GM12878 (cell line): Measurements from ENCODE around the gene INPP5D. TPM values are rescaled to one million over a fixed set of nuclear protein-coding genes. Genes with fewer than 3 reads are reported as not detected.

Experiments
- E2F8 ChIP-seq: fragments of 450-650 bp; IDR thresholded peaks from 2 replicates; pipeline ENCODE4 v1.6.1; 2018; ENCODE audit warnings: mild to moderate bottlenecking, low read depth, moderate library complexity; ENCODE audit not compliant: partially characterized antibody
- IRF3 ChIP-seq: fragments of 450-650 bp; IDR thresholded peaks from 2 replicates; pipeline ENCODE4 v1.6.1; 2014; ENCODE audit warnings: mild to moderate bottlenecking
- MEF2B ChIP-seq: fragments of 450-650 bp; IDR thresholded peaks from 2 replicates; pipeline ENCODE4 v1.6.1; 2018; ENCODE audit warnings: mild to moderate bottlenecking, moderate library complexity; ENCODE audit not compliant: partially characterized antibody, poor library complexity, severe bottlenecking
- PML ChIP-seq: IDR thresholded peaks from 2 replicates; pipeline ENCODE4 v1.6.1; 2012; ENCODE audit warnings: low read length, inconsistent platforms
- STAT3 ChIP-seq: IDR thresholded peaks from 2 replicates; pipeline ENCODE4 v1.6.1; 2011; ENCODE audit warnings: low read depth, low read length, improper control_type of control experiment
- SUZ12 ChIP-seq: fragments of 200-600 bp; sonication (generic); IDR thresholded peaks from one replicate; pipeline ENCODE4 v1.6.1; 2018; ENCODE audit warnings: antibody characterized with exemption, mild to moderate bottlenecking; ENCODE audit not compliant: unreplicated experiment
- USF1 ChIP-seq: IDR thresholded peaks from 2 replicates; pipeline ENCODE4 v1.6.1; 2011; ENCODE audit warnings: borderline replicate concordance, low read depth, mild to moderate bottlenecking, moderate library complexity, mixed read lengths, low read length; ENCODE audit not compliant: insufficient read depth; ENCODE audit errors: extremely low read length
- WRNIP1 ChIP-seq: IDR thresholded peaks from 2 replicates; pipeline ENCODE4 v1.6.1; 2011; ENCODE audit warnings: low read depth, low read length, improper control_type of control experiment, borderline replicate concordance
- ZNF217 ChIP-seq: fragments of 450-650 bp; IDR thresholded peaks from 2 replicates; pipeline ENCODE4 v1.6.1; 2017; ENCODE audit warnings: antibody characterized with exemption, mild to moderate bottlenecking
- ZNF384 ChIP-seq: IDR thresholded peaks from 2 replicates; pipeline ENCODE4 v1.6.1; 2012; ENCODE audit warnings: low read depth, mild to moderate bottlenecking, low read length, improper control_type of control experiment, borderline replicate concordance
- ZZZ3 ChIP-seq: IDR thresholded peaks from 2 replicates; pipeline ENCODE4 v1.6.1; 2011; ENCODE audit warnings: low read depth; ENCODE audit not compliant: control insufficient read depth, insufficient read length
- polyA plus RNA-seq, 11 experiments: library from polyadenylated mRNA; depleted of rRNA in 4 of 11; unstranded in 6 of 11; stranded (reverse) in 5 of 11; fragments of >200 nt; fragmentation: Nextera tagmentation in 4 of 11; fragmentation: Illumina TruSeq in 1 of 11; extraction: Ambion mirVana in 4 of 11; extraction: Trizol in 1 of 11; gene quantifications; 1 replicate in 1 of 11; 2 replicates in 10 of 11; pipeline versions ENCODE4 v1.2.1 to v1.2.3, GENCODE V29; 2011 to 2016; ENCODE audit warnings: inconsistent platforms in 2 of 11, missing spikeins in 2 of 11, low read depth in 1 of 11
- total RNA-seq, 4 experiments: library from RNA; depleted of rRNA in 3 of 4; stranded (reverse); fragments of >200 nt in 3 of 4; fragmentation: Illumina TruSeq in 1 of 4; extraction: Trizol in 1 of 4; gene quantifications; 2 replicates each; pipeline versions ENCODE4 v1.2.1 to v1.2.3, GENCODE V29; 2013 to 2021

INPP5D gene
- total and polyA plus RNA-seq, 10 of the 15 experiments (the other 5 are each of a cell fraction or from before 2014, with no cell fraction given): 11.8 to 139 (median 88.8) TPM

- TF ChIP-seq USF1: no peak
- TF ChIP-seq PML: no peak
- TF ChIP-seq IRF3: no peak
- no peak for TF ChIP-seq ZZZ3
- no peak for TF ChIP-seq ZNF217
- no peak for TF ChIP-seq WRNIP1
- no peak for TF ChIP-seq E2F8
- TF ChIP-seq ZNF384: no peak
- TF ChIP-seq SUZ12: no peak
- no peak for TF ChIP-seq MEF2B
- no peak for TF ChIP-seq STAT3
Observed at GRCh38 chr2:233221378-233222063, 161.4 kb downstream of the INPP5D start (continued).
